ENCODE data around the gene PRDX2. TPM values are rescaled to one million over a fixed set of nuclear protein-coding genes. Genes with fewer than 3 reads are reported as not detected.

Gene PRDX2
- total and polyA plus RNA-seq, 12 donors, result 235 to 827 (median 744) TPM

GRCh38 chr19:12764698-12765097 lies 36.9 kb downstream of the PRDX2 start:
- WGBS, 2 donors, result 96 to 98% methylated on average over 16 of the region's 16 CpGs
- no peak for TF ChIP-seq CTCF (IDR thresholded peaks at IDR 0.05)
- DNase-seq (no peak), ATAC-seq (no peak)
- Histone ChIP-seq H3K4me1 (peaks cover 0 to 35% (median 4%) of the 10 kb centered on the region in 9 donors), H3K27ac (peak overlapping the region in 1 of 10 donors; percentile 1), H3K4me3 (no peak overlapping the region), H3K27me3 (no peaks in the 10 kb centered on the region), H3K36me3 (peaks cover 0 to 84% (median 15%) of the 10 kb centered on the region in 9 donors), H3K9me3 (no peaks in the 10 kb centered on the region)
- intact Hi-C loops (cut with DNase I), result loop anchor here (5.0 kb wide), 4 partner anchors 33 to 83 kb away; partner anchors contain the start of genes PRDX2 (in 2 of the 10) and THSD8 (in 2 of the 10)

GRCh38 chr19:12763100-12763499 lies 38.5 kb downstream of the PRDX2 start:
- DNase-seq (peak; percentile 72), ATAC-seq (peak; percentile 66 to 94 (median 80))
- H3K36me3 ChIP-seq, result peaks cover 0 to 69% (median 15%) of the 10 kb centered on the region in 9 donors
- H3K27ac ChIP-seq, result peak overlapping the region; percentile 63 to 91 (median 80)
- 67 to 69% methylated on average over 11 of the region's 11 CpGs for WGBS, 2 donors
- no peaks in the 10 kb centered on the region for H3K9me3 ChIP-seq
- H3K4me1 ChIP-seq, result peaks cover 0 to 36% (median 4%) of the 10 kb centered on the region in 9 donors
- no peak overlapping the region for H3K4me3 ChIP-seq
- H3K27me3 ChIP-seq, result no peaks in the 10 kb centered on the region
- no peak for TF ChIP-seq CTCF (IDR thresholded peaks at IDR 0.05)
- intact Hi-C loops (cut with DNase I), result loop anchor here in 7 of 10 donors (5.0 kb wide), 2 partner anchors 34 to 84 kb away; no protein-coding TSS in a partner anchor

GRCh38 chr19:12759686-12760085 lies 41.9 kb downstream of the PRDX2 start:
- Histone ChIP-seq H3K36me3 (peaks cover 0 to 35% (median 10%) of the 10 kb centered on the region in 9 donors), H3K27ac (no peak overlapping the region), H3K9me3 (no peaks in the 10 kb centered on the region), H3K4me3 (no peak overlapping the region), H3K4me1 (peaks cover 0 to 44% (median 12%) of the 10 kb centered on the region in 9 donors), H3K27me3 (peaks cover 0 to 2% (median 0%) of the 10 kb centered on the region in 7 donors)
- no peak for TF ChIP-seq CTCF (IDR thresholded peaks at IDR 0.05)
- no peak for DNase-seq
- no peak for ATAC-seq
- intact Hi-C loops (cut with DNase I), result loop anchor here in 8 of 10 donors (2.0 to 5.0 kb wide), 4 partner anchors 38 to 88 kb away; no protein-coding TSS in a partner anchor
- WGBS, 2 donors, result 86 to 93% methylated on average over 6 of the region's 6 CpGs

GRCh38 chr19:12757544-12758274 lies 43.9 kb downstream of the PRDX2 start:
- Histone ChIP-seq H3K9me3 (no peaks in the 10 kb centered on the region), H3K27me3 (peaks cover 0 to 13% (median 4%) of the 10 kb centered on the region in 7 donors), H3K4me3 (peak overlapping the region in 9 of 10 donors; percentile 21 to 50 (median 42)), H3K36me3 (peaks cover 0 to 16% (median 7%) of the 10 kb centered on the region in 9 donors), H3K4me1 (peaks cover 0 to 31% (median 12%) of the 10 kb centered on the region in 9 donors), H3K27ac (peak overlapping the region; percentile 28 to 64 (median 52))
- 7% methylated on average over 60 of the region's 60 CpGs for WGBS, 2 donors
- peak; percentile 77 to 97 (median 92) for TF ChIP-seq CTCF (IDR thresholded peaks at IDR 0.05)
- peak; percentile 73 to 86 (median 76) for ATAC-seq
- intact Hi-C loops (cut with DNase I), result loop anchor here in 3 of 10 donors (5.0 kb wide), 3 partner anchors 40 to 90 kb away; no protein-coding TSS in a partner anchor
- DNase-seq, result peak; percentile 60 to 73
